ENCODE data around the gene FBXO42. TPM values are rescaled to one million over a fixed set of nuclear protein-coding genes. Genes with fewer than 3 reads are reported as not detected.
"Not testable (repeated sequence)": the region's sequence is repeated elsewhere in the genome, so short reads cannot be mapped to it uniquely, and the experiment has no call there.

The FBXO42 gene
- total RNA-seq, 2 experiments from 2014 or later: 16.5 to 17.2 TPM

DNA sequence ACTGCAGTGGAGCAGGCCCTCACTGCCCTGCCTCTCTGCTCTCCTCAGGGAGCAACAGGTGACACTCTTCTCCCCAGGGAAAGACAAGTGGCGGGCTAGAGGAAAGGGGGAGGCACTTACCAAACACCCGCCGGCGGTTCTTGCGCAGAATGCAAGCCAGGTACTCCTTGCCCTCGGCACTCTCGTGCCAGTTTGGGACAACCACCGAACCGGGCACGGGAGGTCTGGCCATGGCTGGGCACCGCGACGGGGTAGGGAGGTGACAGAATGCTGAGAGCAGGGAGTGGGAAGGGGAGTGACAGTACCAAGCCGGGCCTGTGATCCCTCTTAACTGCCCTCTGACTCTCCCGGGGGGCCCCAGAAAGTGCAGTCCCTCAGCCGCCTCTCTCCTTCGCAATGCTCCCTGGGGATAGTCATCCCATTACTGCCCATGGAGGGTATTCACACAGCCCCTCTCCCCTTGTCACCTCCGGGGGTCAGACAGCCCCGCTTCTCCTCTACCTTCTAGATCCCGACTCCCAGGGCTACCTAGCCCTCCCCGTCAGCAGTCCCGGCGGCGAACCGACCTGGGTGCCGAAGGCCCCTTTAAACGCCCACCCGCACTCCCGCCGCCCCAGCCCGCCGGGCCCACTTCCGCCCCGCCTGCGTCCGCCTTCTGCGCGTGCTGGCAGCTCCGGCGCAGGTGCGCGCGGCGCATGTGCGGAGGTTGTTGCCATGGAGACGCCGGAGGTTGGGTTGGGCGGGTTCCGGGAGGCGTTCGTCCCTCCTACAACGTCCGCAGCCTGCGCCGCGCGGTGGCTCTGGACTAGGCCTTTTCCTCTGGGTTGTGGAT is 115.6 kb downstream of the FBXO42 start, which contains the start of gene CPLANE2:
TSS of gene CPLANE2 (minus strand) at position 673 of the 832 bp plus-strand sequence. CDS start at position 232, 441 bp downstream.
- ChIA-PET CTCF (interaction anchor here (1.1 to 3.4 kb wide), 7 partner anchors 8 to 203 kb away, joined by 3 to 16 read pairs (median 4); partner anchors contain the start of gene NECAP2), POLR2A (interaction anchor here (1.1 kb wide), 1 partner anchor 30 kb away, joined by 4 read pairs; no protein-coding TSS in a partner anchor)

DNA sequence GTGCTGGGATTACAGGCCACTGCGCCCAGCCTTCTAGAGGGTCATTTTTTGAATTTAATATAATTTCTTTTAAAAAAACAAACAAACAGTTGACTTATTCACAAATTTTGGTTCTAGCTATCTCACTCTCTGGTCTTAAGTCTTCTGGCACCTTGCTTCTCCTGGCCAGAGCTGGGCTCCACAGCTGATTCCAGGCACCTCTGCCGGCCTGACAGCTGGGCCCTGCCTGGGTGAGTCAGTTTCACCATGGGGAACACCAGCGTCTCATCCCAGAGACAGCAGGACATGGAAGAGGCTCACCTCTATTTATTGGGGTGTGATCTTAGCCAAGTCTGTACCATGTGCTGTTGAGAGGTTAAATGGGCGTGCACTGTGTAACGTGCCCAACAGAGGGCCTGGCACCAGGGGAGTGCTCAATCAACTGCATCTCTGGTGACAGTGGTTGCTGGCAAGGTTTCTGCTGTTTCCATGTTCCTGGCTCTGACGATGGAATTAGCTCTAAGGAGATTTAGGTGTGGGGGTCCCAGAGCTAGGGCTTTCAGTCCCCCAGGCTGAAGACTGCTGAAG is 116.3 kb downstream of the FBXO42 start:
- ChIA-PET CTCF (interaction anchor here (1.6 to 3.4 kb wide), 3 partner anchors 8 to 18 kb away, joined by 4 to 16 read pairs (median 5); no protein-coding TSS in a partner anchor), POLR2A (interaction anchor here (1.2 kb wide), 1 partner anchor 29 kb away, joined by 4 read pairs; no protein-coding TSS in a partner anchor)

GRCh38 chr1:16235347-16235746 is 116.9 kb downstream of the FBXO42 start:
- ChIA-PET POLR2A (interaction anchor here (1.2 kb wide), 1 partner anchor 28 kb away, joined by 4 read pairs; no protein-coding TSS in a partner anchor), CTCF (interaction anchor here (1.9 to 3.4 kb wide), 2 partner anchors 9 to 18 kb away, joined by 5 to 16 read pairs; no protein-coding TSS in a partner anchor)

DNA sequence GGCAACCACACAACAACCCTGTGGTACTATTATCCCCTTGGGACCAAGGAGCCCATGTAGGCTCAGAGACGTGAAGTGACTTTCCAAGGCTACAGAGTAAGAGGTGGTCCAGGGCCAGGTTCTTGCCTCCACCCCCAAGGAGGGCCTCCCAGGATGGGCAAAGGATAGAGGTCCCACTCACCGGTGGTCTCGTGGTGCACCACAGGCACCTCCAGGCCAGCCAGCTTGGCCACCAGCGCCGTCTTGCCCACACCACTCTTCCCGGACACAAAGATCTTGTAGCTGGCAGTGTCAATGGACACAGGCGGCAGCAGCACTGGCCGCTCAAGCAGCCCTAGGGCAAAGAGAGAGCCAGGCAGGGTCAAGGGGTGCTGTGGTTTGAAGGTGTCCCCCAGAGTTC is 118.8 kb downstream of the FBXO42 start:
- POLR2A ChIA-PET: no interaction called here
- CTCF ChIA-PET: interaction anchor here (3.4 kb wide), 1 partner anchor 11 kb away, joined by 16 read pairs; no protein-coding TSS in a partner anchor

DNA sequence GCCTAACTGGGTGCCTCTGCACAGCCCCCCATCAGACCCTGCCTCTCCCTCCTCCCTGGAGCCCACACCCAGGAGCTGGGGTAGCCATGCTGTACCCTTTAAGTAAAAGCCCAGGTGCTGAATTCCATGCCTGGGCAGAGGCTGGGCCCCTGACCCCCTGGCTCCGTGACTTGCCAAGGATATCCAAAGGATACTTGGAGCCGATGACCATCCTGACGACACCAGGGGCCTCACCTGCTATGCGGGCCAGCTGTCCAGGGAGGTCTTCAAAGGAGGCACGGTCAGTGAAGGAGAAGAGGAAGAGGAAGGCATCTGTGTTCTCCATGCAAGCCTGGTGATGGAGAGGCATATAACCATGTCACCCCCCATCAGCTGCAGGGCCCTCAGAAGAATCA is 120.0 kb downstream of the FBXO42 start:
- ChIA-PET CTCF (no interaction called here), POLR2A (no interaction called here)

DNA sequence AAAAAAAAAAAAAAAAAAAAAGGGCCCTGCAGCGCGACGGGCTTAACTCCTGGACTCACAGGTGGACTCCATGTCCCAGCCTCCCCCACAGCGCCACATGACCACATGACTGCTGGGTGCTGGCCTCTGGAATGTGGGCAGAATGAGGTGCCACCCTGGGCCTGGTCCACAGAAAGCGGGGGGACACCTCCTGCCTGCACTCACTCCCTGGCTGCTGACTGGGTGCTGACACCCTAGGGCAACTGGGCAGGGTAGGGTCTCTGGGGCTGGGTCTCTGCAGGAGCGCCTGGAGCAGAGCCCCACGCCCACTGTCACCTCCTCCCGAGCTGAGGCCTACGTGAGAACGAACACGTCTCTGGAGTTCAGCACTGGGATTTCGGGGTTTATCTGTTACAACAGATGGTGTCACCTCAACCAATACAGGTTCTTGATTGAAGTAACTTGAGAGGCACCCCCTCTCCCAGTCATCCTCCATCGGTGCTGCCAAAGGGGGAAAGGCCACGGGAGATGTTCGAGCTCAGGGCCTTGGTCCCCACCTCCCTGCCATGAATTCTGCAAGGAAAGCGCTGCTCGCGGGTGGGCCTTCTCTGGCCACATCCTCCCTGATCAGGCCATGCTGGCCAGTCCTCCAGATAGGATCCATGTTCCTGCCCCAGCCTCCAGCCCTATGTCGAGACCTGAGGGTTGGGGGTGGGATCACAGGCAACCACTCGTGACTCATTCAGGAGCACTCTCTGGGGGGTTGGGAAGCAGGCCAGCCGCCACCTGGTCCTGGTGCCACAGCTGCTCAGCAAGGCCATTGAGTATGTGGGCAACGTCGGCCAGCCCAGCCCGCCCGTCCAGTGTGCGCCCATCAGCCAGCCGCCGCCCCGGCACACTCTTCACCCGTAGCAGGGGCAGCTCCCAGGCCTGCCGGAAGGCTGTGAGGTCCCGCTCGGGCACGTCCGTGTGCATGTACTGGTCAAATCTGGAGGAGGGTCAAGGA is 120.7 kb downstream of the FBXO42 start:
- CTCF ChIA-PET: no interaction called here
- POLR2A ChIA-PET: no interaction called here

- CTCF ChIA-PET: no interaction called here
- POLR2A ChIA-PET: no interaction called here
These were observed 121.5 kb downstream of the FBXO42 start for GRCh38 chr1:16230744-16231143.

- POLR2A ChIA-PET: no interaction called here
- CTCF ChIA-PET: interaction anchor here (0.8 kb wide), 1 partner anchor 8 kb away, joined by 3 read pairs; no protein-coding TSS in a partner anchor
These were observed 122.1 kb downstream of the FBXO42 start for GRCh38 chr1:16229976-16230740.

GRCh38 chr1:16226490-16227179 is 125.6 kb downstream of the FBXO42 start:
- ChIA-PET POLR2A (no interaction called here), CTCF (no interaction called here)

DNA sequence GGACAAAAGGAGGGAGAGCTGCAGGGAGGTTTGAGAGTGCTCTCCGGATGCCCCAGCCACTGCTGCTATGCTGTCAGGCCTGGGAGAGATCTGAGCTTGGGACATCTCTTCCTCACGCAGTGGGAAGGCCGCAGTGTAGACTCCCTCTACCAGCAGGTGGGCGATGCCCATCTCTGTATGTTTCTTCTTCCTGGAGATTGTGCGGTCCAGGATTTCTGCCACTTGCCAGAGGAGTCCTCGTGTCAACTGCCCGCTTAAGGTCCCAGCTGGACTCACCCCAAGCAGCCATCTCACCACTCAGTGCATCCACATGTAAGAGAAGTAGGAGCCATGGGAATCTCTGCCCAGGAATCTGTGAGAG is 126.2 kb downstream of the FBXO42 start:
- ChIA-PET POLR2A (no interaction called here), CTCF (no interaction called here)

GRCh38 chr1:16224472-16224871 is 127.8 kb downstream of the FBXO42 start:
- POLR2A ChIA-PET: no interaction called here
- CTCF ChIA-PET: no interaction called here

- POLR2A ChIA-PET: not testable (repeated sequence)
- CTCF ChIA-PET: interaction anchor here (1.9 kb wide), 1 partner anchor 14 kb away, joined by 4 read pairs; the partner anchor contains the start of gene CPLANE2
These were observed 129.6 kb downstream of the FBXO42 start for GRCh38 chr1:16222716-16223115.

DNA sequence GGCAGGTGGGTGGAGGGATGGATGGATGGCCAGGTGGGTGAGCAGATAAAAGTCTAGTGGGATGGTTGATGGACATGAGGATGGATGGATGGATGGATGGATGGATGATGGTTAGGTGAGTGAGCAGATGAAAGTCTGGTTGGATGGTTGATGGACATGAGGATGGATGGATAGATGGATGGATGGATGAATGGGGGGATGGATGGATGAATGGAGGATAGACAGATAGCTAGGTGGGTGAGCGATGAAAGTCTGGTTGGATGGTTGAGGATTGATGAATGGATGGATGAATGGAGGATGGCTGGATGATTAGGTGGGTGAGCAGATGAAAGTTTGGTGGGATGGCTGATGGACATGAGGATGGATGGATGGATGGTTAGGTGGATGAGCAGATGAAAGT is 130.8 kb downstream of the FBXO42 start:
- ChIA-PET POLR2A (no interaction called here), CTCF (interaction anchor here (0.9 to 1.9 kb wide), 2 partner anchors 15 to 23 kb away, joined by 4 read pairs; partner anchors contain the start of gene CPLANE2)

DNA sequence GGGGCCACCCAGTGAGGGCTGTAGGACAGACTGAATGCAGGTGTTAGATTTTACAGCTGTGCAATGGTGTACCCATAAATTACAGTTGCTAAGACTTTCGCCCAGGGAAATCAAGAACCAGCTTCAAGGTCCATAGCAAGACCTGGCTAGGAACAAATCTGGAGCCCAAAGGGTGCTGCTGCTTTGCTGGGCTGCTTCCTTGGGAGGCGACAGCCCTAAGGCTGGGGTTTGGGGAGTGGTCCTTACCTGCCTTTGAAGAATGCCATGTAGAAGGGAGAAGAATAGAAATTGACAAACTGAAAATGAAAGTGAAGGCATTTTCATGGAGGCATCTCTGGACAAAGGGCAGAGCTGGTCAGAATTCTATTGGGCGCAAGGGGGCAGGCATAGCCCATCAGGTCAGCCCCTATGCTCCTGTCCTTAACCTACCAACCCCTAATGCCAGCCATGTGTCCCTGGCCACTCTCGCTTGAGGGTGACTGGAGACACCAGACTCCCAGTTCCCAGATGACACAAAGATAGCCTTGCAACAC is 132.2 kb downstream of the FBXO42 start:
- ChIA-PET POLR2A (no interaction called here), CTCF (no interaction called here)

GRCh38 chr1:16218674-16219071 is 133.6 kb downstream of the FBXO42 start:
- ChIA-PET CTCF (interaction anchor here (0.6 kb wide), 1 partner anchor 536 kb away, joined by 3 read pairs; no protein-coding TSS in a partner anchor), POLR2A (no interaction called here)

DNA sequence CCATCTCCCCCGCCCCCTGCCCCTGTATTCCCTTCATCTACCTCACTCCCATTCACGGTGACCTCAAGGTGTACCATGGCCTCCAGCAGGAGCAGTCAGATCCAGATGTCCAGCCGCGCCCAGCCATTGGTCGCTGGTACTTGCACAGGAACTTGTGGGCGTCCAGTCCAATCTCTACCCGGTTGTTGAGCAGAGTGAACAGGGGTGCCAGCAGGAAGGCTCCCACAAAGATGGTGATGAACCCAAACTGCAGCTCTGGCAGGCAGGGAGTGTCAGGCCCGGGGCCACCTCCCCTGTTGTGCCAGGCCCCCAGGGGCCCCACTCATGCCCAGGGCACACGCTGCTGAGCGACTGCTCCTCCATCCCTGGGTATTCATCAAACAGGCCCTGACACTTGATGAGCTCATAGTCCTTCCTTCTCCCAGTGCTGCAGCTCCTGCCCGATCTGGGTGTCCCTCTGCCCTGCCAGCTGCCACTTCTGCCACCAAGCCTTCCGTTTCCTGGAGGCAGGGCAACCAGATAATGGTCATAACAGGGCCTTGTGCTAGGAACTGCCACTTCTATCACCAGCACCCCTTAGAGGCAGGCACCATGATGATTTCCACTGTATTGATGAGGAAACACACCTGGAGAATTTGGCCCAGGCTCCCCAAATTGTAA is 134.1 kb downstream of the FBXO42 start:
- ChIA-PET CTCF (interaction anchor here (1.3 kb wide), 1 partner anchor 17 kb away, joined by 5 read pairs; no protein-coding TSS in a partner anchor), POLR2A (interaction anchor here (2.3 kb wide), 1 partner anchor 11 kb away, joined by 10 read pairs; no protein-coding TSS in a partner anchor)
